Measurements from ENCODE around the gene HDAC10.

Gene HDAC10

GRCh38 chr22:50229370-50229769 is 21.7 kb downstream of the HDAC10 start:
- DNase-seq: no peak

- no peak for DNase-seq
Measured at GRCh38 chr22:50228366-50228765, 22.7 kb downstream of the HDAC10 start.

- DNase-seq: no peak
Measured at GRCh38 chr22:50227579-50228215, 23.4 kb downstream of the HDAC10 start.

GRCh38 chr22:50226875-50227165 is 24.2 kb downstream of the HDAC10 start:
- DNase-seq: no peak

GRCh38 chr22:50226063-50226874 is 24.8 kb downstream of the HDAC10 start:
- no peak for DNase-seq

GRCh38 chr22:50225200-50225969 is 25.7 kb downstream of the HDAC10 start:
- DNase-seq: no peak

- no peak for DNase-seq
Measured at GRCh38 chr22:50224071-50224470, 27.0 kb downstream of the HDAC10 start.

GRCh38 chr22:50222508-50222907 is 28.6 kb downstream of the HDAC10 start:
- no peak for DNase-seq

GRCh38 chr22:50221410-50222300 is 29.4 kb downstream of the HDAC10 start:
- no peak for DNase-seq

GRCh38 chr22:50220603-50221409 is 30.3 kb downstream of the HDAC10 start:
- no peak for DNase-seq

GRCh38 chr22:50219800-50220602 is 31.1 kb downstream of the HDAC10 start:
- no peak for DNase-seq

GRCh38 chr22:50218996-50219727 is 31.9 kb downstream of the HDAC10 start:
- no peak for DNase-seq

- no peak for DNase-seq
Measured at GRCh38 chr22:50218153-50218995, 32.7 kb downstream of the HDAC10 start.

- no peak for DNase-seq
Measured at GRCh38 chr22:50217543-50218152, 33.4 kb downstream of the HDAC10 start.

GRCh38 chr22:50216684-50217520 is 34.2 kb downstream of the HDAC10 start:
- no peak for DNase-seq

GRCh38 chr22:50216055-50216683 is 34.9 kb downstream of the HDAC10 start:
- DNase-seq: no peak

GRCh38 chr22:50215297-50216054 is 35.6 kb downstream of the HDAC10 start:
- DNase-seq: no peak

Measured in activated gamma-delta T cell treated with Interleukin-2 at 50 U/mL for 16 hours (primary cell).